PFSK-1 (cell line): Measurements from ENCODE around the gene ITPR3.

Experiments
- POLR2AphosphoS5 ChIP-seq: IDR thresholded peaks from 2 replicates; pipeline ENCODE4 v1.6.1; 2012; ENCODE audit warnings: low read depth, mild to moderate bottlenecking, control low read depth, low read length, moderate library complexity
- SIN3A ChIP-seq: IDR thresholded peaks from 2 replicates; pipeline ENCODE4 v1.6.1; 2012; ENCODE audit warnings: mild to moderate bottlenecking, low read length, moderate library complexity, borderline replicate concordance; ENCODE audit not compliant: insufficient read depth

DNA sequence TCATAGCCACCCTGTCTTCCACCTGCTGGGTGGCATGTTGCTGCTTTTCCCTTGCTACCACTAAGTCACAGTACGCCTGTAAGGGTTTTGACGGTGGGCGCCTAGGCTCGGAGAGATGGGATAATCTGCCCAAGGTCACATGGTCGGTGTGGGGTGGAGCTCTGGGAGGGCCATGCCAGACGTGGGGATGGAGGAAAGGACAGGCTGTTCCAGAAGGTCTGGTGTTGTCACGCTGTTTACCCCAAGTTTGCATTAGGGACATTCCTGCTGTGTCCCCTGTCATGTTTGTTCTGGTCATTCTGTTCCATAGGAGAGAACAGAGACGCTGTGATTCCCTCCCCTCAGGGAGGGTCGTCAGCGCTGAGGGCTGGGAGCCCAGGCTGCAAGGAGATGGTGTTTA, 109.5 kb downstream of the ITPR3 start:
- TF ChIP-seq POLR2AphosphoS5, result no peak
- TF ChIP-seq SIN3A, result no peak
